Esophagus squamous epithelium (tissue), 4 donors: ENCODE data around the gene SNAP29.

Source experiments
- POLR2A ChIP-seq, 4 donors: fragments of 450-650 bp; IDR thresholded peaks; one replicate each; pipeline ENCODE4 v1.6.1; 2017; ENCODE audit warnings: antibody characterized with exemption in 4 of 4, mild to moderate bottlenecking in 4 of 4, moderate library complexity in 3 of 4
- TF ChIP-seq, protein P1 (sequence below), 6 experiments: fragments of 450-650 bp in 4 of 6; fragments of 200-600 bp in 2 of 6; sonication (generic) in 2 of 6; IDR thresholded peaks; one replicate each; pipeline ENCODE4 v1.5.1; 2016 to 2019; ENCODE audit warnings: antibody characterized with exemption in 6 of 6, mild to moderate bottlenecking in 4 of 6, moderate library complexity in 4 of 6

DNA sequence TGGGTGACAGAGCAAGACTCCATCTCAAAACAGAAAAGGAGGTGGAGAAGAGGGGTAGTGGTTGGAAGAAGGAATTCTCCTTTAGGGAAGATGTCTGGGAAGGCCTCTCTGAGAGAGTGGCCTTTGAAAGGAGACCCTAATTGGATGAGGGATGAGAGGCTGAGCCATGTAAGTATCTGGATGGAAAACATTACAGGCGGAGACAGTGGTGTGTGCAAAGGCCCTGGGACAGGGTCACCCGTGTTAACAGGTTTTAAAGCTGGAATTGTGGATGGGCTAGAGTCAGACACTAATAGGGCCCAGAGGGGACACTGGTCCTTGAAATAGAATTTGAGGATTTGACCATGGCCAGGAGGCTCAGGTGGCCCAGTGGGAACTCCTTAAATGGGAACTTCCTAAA lies 10.4 kb downstream of the SNAP29 start:
- TF ChIP-seq POLR2A (IDR thresholded peaks at IDR 0.05) = no peak
- TF ChIP-seq, protein P1, sequence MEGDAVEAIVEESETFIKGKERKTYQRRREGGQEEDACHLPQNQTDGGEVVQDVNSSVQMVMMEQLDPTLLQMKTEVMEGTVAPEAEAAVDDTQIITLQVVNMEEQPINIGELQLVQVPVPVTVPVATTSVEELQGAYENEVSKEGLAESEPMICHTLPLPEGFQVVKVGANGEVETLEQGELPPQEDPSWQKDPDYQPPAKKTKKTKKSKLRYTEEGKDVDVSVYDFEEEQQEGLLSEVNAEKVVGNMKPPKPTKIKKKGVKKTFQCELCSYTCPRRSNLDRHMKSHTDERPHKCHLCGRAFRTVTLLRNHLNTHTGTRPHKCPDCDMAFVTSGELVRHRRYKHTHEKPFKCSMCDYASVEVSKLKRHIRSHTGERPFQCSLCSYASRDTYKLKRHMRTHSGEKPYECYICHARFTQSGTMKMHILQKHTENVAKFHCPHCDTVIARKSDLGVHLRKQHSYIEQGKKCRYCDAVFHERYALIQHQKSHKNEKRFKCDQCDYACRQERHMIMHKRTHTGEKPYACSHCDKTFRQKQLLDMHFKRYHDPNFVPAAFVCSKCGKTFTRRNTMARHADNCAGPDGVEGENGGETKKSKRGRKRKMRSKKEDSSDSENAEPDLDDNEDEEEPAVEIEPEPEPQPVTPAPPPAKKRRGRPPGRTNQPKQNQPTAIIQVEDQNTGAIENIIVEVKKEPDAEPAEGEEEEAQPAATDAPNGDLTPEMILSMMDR (IDR thresholded peaks at IDR 0.05) = no peak
